ENCODE results near the gene ACAT2.

- no peak for TF ChIP-seq CTCF (IDR thresholded peaks at IDR 0.05)
- no peak for TF ChIP-seq POLR2A (IDR thresholded peaks at IDR 0.05)
Observed at GRCh38 chr6:159778131-159778530, 16.3 kb downstream of the ACAT2 start.
